Measurements from ENCODE around the gene RNF144A. TPM values are rescaled to one million over a fixed set of nuclear protein-coding genes. Genes with fewer than 3 reads are reported as not detected.
A peak's percentile ranks its signal among the peaks of the same experiment; 100 is the strongest.

The RNF144A gene
- total RNA-seq, 2 experiments from 2014 or later = 78.7 to 91.1 TPM

DNA sequence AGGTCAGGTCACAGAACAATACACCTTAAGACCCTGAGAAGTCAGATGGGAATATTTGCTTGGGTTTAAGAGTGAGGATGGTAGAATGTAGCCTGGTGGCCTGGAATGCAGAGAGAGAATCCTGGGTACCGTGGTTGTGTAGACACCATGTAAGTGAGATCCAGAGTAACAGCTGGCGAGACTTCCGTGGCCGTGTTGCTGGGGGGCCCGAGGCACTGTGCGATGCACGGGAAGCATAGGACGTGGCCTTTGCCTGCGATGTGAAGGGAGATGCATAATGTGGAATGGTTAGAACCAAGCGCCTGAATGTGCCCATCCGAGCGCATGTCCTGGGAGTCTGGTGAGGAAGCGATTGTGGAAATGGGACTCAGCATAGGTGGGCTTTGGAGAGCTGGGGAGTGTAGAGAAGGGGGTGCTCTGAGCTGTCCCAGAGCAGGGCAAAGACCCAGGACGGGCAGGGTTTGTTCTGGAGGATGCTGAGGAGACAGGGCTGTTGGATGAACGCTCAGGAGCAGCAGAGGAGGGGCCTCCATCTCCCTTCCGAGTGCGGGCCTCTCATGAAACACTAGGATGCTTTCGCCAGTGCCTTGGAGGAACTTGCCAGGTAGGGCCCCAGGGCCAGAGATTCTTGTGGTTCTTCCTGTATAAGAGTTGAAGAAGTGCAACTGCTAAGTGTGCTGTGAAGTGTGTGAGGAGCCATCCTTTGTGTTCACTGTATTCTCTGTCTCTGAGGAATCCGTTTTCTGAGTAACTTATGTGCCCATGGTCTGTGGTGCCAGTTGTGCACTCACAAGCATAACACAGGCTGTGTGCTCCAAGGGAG, 7.1 kb downstream of the RNF144A start:
- DNase-seq = no peak
- Mint-ChIP-seq H3K27ac (no peak overlapping the region), H3K27me3 (no peaks in the 10 kb centered on the region), H3K9me3 (peaks cover 3% of the 10 kb centered on the region), H3K4me1 (peaks cover 68% of the 10 kb centered on the region), H3K4me3 (no peak overlapping the region), H3K36me3 (peaks cover 74% of the 10 kb centered on the region)
- ATAC-seq (ENCODE audit: low read depth) = no peak
- POLR2A ChIA-PET = no interaction called here

DNA sequence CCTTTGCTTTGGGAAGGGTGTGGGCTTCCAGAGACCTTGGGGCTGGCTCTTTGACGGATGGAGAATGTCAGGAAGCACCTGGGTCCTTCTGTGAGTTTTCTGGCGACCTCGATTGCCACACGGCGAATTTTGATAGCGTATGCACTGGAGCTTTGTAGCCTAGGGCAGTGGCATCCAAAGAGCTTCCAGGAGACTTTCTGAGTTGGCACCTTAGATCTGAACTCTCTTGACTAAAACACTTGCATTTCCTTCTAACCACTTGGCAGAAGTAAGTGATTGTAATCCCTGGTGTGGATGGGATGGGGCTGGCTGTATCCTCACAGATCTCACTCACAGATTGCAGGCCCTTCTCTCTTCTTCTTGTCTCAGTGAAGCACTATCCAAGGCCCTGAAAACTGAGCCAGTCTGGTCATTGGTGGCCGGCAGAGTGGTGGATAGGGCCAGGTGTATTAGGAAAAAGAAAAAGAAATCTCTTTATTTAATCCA, 7.8 kb downstream of the RNF144A start:
- DNase-seq = no peak
- Mint-ChIP-seq H3K27ac (no peak overlapping the region), H3K9me3 (peaks cover 3% of the 10 kb centered on the region), H3K27me3 (no peaks in the 10 kb centered on the region), H3K4me3 (no peak overlapping the region), H3K36me3 (peaks cover 73% of the 10 kb centered on the region), H3K4me1 (peaks cover 66% of the 10 kb centered on the region)
- POLR2A ChIA-PET = no interaction called here
- no peak for ATAC-seq (ENCODE audit: low read depth)

GRCh38 chr2:6926071-6926732, 9.0 kb downstream of the RNF144A start:
- POLR2A ChIA-PET = no interaction called here
- no peak for ATAC-seq (ENCODE audit: low read depth)

GRCh38 chr2:6927186-6927585, 10.0 kb downstream of the RNF144A start:
- DNase-seq = no peak
- Mint-ChIP-seq H3K27me3 (no peaks in the 10 kb centered on the region), H3K4me1 (peaks cover 57% of the 10 kb centered on the region), H3K36me3 (peaks cover 78% of the 10 kb centered on the region), H3K4me3 (no peak overlapping the region), H3K27ac (no peak overlapping the region), H3K9me3 (peaks cover 5% of the 10 kb centered on the region)
- ATAC-seq (ENCODE audit: low read depth) = no peak
- POLR2A ChIA-PET = interaction anchor here (1.3 kb wide), 1 partner anchor 9 kb away, joined by 9 read pairs; no protein-coding TSS in a partner anchor

More at GRCh38 chr2:6926071-6926732, 9.0 kb downstream of the RNF144A start:
- DNase-seq = no peak
- Mint-ChIP-seq H3K27ac (no peak overlapping the region), H3K4me3 (no peak overlapping the region), H3K4me1 (peaks cover 58% of the 10 kb centered on the region), H3K27me3 (no peaks in the 10 kb centered on the region), H3K36me3 (peaks cover 73% of the 10 kb centered on the region), H3K9me3 (peaks cover 3% of the 10 kb centered on the region)

GRCh38 chr2:6927753-6928152, 10.5 kb downstream of the RNF144A start:
- no peaks in the 10 kb centered on the region for H3K27me3 Mint-ChIP-seq
- ATAC-seq (ENCODE audit: low read depth) (no peak), DNase-seq (no peak)
- H3K4me3 Mint-ChIP-seq = no peak overlapping the region
- H3K4me1 Mint-ChIP-seq = peaks cover 55% of the 10 kb centered on the region
- H3K36me3 Mint-ChIP-seq = peaks cover 80% of the 10 kb centered on the region
- POLR2A ChIA-PET = interaction anchor here (1.3 kb wide), 1 partner anchor 9 kb away, joined by 9 read pairs; no protein-coding TSS in a partner anchor
- peaks cover 5% of the 10 kb centered on the region for H3K9me3 Mint-ChIP-seq
- H3K27ac Mint-ChIP-seq = no peak overlapping the region

- DNase-seq = no peak
- H3K9me3 Mint-ChIP-seq = peaks cover 5% of the 10 kb centered on the region
- no peak for ATAC-seq (ENCODE audit: low read depth)
- H3K27me3 Mint-ChIP-seq = no peaks in the 10 kb centered on the region
- POLR2A ChIA-PET = interaction anchor here (2.6 kb wide), 1 partner anchor 10 kb away, joined by 13 read pairs; no protein-coding TSS in a partner anchor
- peaks cover 52% of the 10 kb centered on the region for H3K4me1 Mint-ChIP-seq
- H3K4me3 Mint-ChIP-seq = peak overlapping the region; percentile 24
- H3K36me3 Mint-ChIP-seq = peaks cover 77% of the 10 kb centered on the region
- H3K27ac Mint-ChIP-seq = no peak overlapping the region
These were observed 11.2 kb downstream of the RNF144A start for GRCh38 chr2:6928452-6928851.

DNA sequence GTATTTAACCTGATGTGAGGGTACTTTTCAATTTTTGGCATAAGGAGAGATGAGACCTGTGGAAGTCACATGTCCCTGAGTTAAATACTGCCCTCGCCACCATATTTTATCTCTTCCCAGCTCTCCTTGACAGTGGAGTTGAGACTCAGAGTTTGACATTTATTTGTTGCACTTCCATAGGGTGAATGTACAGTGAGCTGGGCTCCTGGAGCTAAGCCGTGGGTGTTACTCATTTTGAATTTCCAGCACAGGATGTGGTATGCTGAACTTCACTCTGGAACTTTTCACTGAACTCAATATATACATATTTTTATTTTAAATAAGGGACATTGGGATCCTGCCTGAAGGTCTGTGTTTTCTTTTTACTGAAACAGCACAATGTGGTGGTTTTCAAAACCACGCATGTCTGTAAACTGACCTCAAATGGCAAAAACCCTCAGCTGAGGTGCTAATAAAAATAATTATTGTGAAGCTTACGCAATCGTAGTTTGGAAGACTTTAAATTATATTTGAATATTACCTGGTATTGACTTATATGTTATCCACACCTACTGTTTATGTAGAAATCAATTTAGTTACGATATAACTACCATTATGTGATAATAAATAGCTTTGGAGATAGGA, 12.1 kb downstream of the RNF144A start:
- Mint-ChIP-seq H3K4me1 (peaks cover 51% of the 10 kb centered on the region), H3K27ac (no peak overlapping the region), H3K27me3 (no peaks in the 10 kb centered on the region), H3K9me3 (peaks cover 5% of the 10 kb centered on the region), H3K4me3 (peak overlapping the region; percentile 28), H3K36me3 (peaks cover 72% of the 10 kb centered on the region)
- ATAC-seq (ENCODE audit: low read depth) (peak; percentile 41), DNase-seq (no peak)
- POLR2A ChIA-PET = interaction anchor here (0.7 to 2.6 kb wide), 3 partner anchors 10 to 51 kb away, joined by 3 to 13 read pairs (median 6); partner anchors contain the start of gene RSAD2

DNA sequence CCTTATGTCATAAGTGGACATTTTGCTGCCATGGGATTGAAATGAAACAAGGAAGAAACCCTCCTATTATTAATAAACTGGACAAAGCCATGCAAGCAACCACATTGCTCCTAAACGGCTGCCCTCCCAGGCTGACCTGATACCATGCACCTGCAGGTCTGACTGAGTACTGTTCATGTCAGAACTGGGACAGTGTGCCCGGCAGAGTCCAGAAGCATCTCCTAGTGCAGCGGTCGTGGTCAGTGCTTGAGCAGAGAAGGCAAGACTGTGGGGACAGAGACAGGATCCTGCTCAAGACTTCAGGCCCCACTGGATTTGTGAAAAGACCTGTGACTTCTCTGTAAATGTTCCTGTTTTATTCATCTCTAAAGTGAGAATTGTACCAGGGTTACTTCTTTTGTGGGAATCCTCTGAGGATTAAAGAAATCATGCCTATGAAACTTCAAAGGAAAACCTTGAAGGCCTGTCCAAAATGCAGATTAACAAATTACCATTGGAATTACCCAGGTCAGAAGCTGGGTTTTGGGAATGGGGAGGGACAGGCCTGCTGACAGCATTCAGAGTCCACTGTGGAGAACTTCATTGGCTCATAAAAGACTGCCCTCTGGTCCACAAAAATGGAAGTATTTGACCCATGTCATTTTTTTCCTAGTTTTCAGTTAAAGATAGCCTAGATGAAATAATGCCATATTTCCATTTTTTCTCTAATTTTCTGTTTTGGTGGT, 13.9 kb downstream of the RNF144A start:
- no peak overlapping the region for H3K4me3 Mint-ChIP-seq
- peaks cover 53% of the 10 kb centered on the region for H3K4me1 Mint-ChIP-seq
- no peaks in the 10 kb centered on the region for H3K27me3 Mint-ChIP-seq
- ATAC-seq (ENCODE audit: low read depth) = no peak
- H3K36me3 Mint-ChIP-seq = peaks cover 69% of the 10 kb centered on the region
- no peak for DNase-seq
- POLR2A ChIA-PET = interaction anchor here (0.7 to 2.6 kb wide), 2 partner anchors 8 to 12 kb away, joined by 4 to 13 read pairs; no protein-coding TSS in a partner anchor
- H3K9me3 Mint-ChIP-seq = peaks cover 5% of the 10 kb centered on the region
- H3K27ac Mint-ChIP-seq = no peak overlapping the region

- H3K36me3 Mint-ChIP-seq = peaks cover 63% of the 10 kb centered on the region
- DNase-seq = no peak
- no peak for ATAC-seq (ENCODE audit: low read depth)
- POLR2A ChIA-PET = interaction anchor here (0.7 kb wide), 1 partner anchor 9 kb away, joined by 4 read pairs; no protein-coding TSS in a partner anchor
- H3K4me1 Mint-ChIP-seq = peaks cover 49% of the 10 kb centered on the region
- H3K9me3 Mint-ChIP-seq = peaks cover 3% of the 10 kb centered on the region
- H3K27ac Mint-ChIP-seq = no peak overlapping the region
- no peak overlapping the region for H3K4me3 Mint-ChIP-seq
- H3K27me3 Mint-ChIP-seq = no peaks in the 10 kb centered on the region
These were observed 14.5 kb downstream of the RNF144A start for GRCh38 chr2:6931753-6932152.

DNA sequence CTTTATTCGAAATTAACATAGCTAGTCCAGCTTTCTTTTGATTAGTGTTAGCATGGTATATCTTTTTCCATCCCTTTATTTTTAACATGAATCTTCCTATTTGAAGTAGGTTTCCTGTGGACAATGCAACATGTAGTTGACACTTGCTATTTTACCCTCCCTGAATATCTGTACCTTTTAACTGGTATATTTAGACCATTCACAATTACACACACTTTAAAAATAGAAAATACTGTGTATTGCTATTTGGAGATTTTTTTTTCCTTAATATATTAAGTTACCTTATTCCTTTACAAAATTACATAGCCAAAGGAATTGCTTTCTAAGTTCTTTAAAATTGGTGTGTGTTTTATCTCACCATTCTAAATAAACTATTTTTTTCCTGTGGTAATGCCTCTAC, 15.0 kb downstream of the RNF144A start:
- Mint-ChIP-seq H3K4me1 (peaks cover 49% of the 10 kb centered on the region), H3K4me3 (no peak overlapping the region), H3K36me3 (peaks cover 59% of the 10 kb centered on the region), H3K27me3 (no peaks in the 10 kb centered on the region), H3K27ac (no peak overlapping the region), H3K9me3 (peaks cover 3% of the 10 kb centered on the region)
- no peak for DNase-seq
- no peak for ATAC-seq (ENCODE audit: low read depth)
- POLR2A ChIA-PET = no interaction called here

GRCh38 chr2:6932828-6933227, 15.6 kb downstream of the RNF144A start:
- POLR2A ChIA-PET = no interaction called here
- Mint-ChIP-seq H3K27ac (no peak overlapping the region), H3K4me1 (peaks cover 52% of the 10 kb centered on the region), H3K9me3 (peaks cover 3% of the 10 kb centered on the region), H3K36me3 (peaks cover 55% of the 10 kb centered on the region), H3K27me3 (no peaks in the 10 kb centered on the region), H3K4me3 (no peak overlapping the region)
- no peak for ATAC-seq (ENCODE audit: low read depth)
- DNase-seq = no peak

- Mint-ChIP-seq H3K27me3 (no peaks in the 10 kb centered on the region), H3K27ac (peak overlapping the region; percentile 24), H3K36me3 (peaks cover 44% of the 10 kb centered on the region), H3K4me1 (peaks cover 46% of the 10 kb centered on the region), H3K9me3 (peaks cover 2% of the 10 kb centered on the region), H3K4me3 (peak overlapping the region; percentile 5)
- DNase-seq = no peak
- POLR2A ChIA-PET = no interaction called here
- no peak for ATAC-seq (ENCODE audit: low read depth)
These were observed 16.7 kb downstream of the RNF144A start for GRCh38 chr2:6933911-6934310.

- Mint-ChIP-seq H3K27me3 (no peaks in the 10 kb centered on the region), H3K4me1 (peaks cover 42% of the 10 kb centered on the region), H3K36me3 (peaks cover 42% of the 10 kb centered on the region), H3K9me3 (peaks cover 2% of the 10 kb centered on the region), H3K27ac (no peak overlapping the region), H3K4me3 (peak overlapping the region; percentile 28)
- DNase-seq (no peak), ATAC-seq (ENCODE audit: low read depth) (no peak)
- POLR2A ChIA-PET = no interaction called here
These were observed 17.1 kb downstream of the RNF144A start for GRCh38 chr2:6934345-6934744.
